ENCODE results near the gene ANKRD28.
"Not testable (repeated sequence)": the region's sequence is repeated elsewhere in the genome, so short reads cannot be mapped to it uniquely, and the experiment has no call there.

ANKRD28 gene

GRCh38 chr3:15635121-15635661 is 162.6 kb downstream of the ANKRD28 start:
- DNase-seq (ENCODE audit: low read depth): no peak

- no peak for DNase-seq (ENCODE audit: low read depth)
These were observed 163.1 kb downstream of the ANKRD28 start for GRCh38 chr3:15634671-15635070.

GRCh38 chr3:15633766-15634598 is 163.8 kb downstream of the ANKRD28 start:
- no peak for DNase-seq (ENCODE audit: low read depth)

- no peak for DNase-seq (ENCODE audit: low read depth)
These were observed 164.6 kb downstream of the ANKRD28 start for GRCh38 chr3:15633159-15633558.

GRCh38 chr3:15632212-15632580 is 165.6 kb downstream of the ANKRD28 start:
- DNase-seq (ENCODE audit: low read depth): no peak

- DNase-seq (ENCODE audit: low read depth): no peak
These were observed 166.2 kb downstream of the ANKRD28 start for GRCh38 chr3:15631426-15632211.

- no peak for DNase-seq (ENCODE audit: low read depth)
These were observed 167.0 kb downstream of the ANKRD28 start for GRCh38 chr3:15630646-15631350.

- DNase-seq (ENCODE audit: low read depth): peak; percentile 27
These were observed 167.8 kb downstream of the ANKRD28 start for GRCh38 chr3:15629860-15630597.

- no peak for DNase-seq (ENCODE audit: low read depth)
These were observed 168.8 kb downstream of the ANKRD28 start for GRCh38 chr3:15628967-15629366.

GRCh38 chr3:15623535-15624440 is 174.0 kb downstream of the ANKRD28 start:
- no peak for DNase-seq (ENCODE audit: low read depth)

GRCh38 chr3:15619659-15620464 is 177.9 kb downstream of the ANKRD28 start:
- not testable (repeated sequence) for DNase-seq (ENCODE audit: low read depth)

Data from activated T-helper 1 cell treated with Interleukin-2 at 50 U/mL for 16 hours (primary cell).